HFF-Myc (cell line): Measurements from ENCODE around the gene ENPP7.

Source experiments
- DNase-seq: peaks from one replicate; pipeline ENCODE4 v3.0.0-alpha.2; 2011; ENCODE audit warnings: low read depth; ENCODE audit errors: extremely low read depth
- H3K4me3 ChIP-seq: replicated peaks from 2 replicates; pipeline ENCODE4 v1.5.1; 2011; ENCODE audit warnings: low read depth, mild to moderate bottlenecking, control low read depth, low read length
- CTCF ChIP-seq: IDR thresholded peaks from 2 replicates; pipeline ENCODE4 v1.5.1; 2012; ENCODE audit warnings: mild to moderate bottlenecking, low read depth, low read length, control low read depth; ENCODE audit errors: missing control alignments

ENPP7 gene

GRCh38 chr17:79686476-79686875, 44.3 kb upstream of the ENPP7 start:
- DNase-seq, result no peak
- no peak for TF ChIP-seq CTCF
- no peak overlapping the region for H3K4me3 ChIP-seq

DNA sequence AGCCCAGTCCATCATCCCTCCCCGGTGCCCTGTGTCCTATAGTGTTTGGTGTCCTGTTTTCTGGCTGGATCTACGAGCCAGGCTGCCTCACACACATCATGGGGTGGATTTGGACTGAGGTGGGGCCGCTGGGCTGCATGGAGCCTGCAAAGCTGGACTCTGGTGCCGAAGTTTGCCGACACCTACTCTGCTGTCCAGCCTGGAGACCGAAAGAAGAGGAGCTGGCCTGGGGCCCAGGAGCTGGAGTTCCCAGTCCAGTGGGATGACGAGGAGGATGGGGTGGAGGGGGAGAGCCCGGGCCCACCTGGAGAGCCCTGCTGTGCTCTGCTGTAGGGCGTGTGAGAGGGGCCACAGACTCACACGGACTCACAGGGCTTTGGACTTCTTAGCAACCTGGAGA, 40.3 kb upstream of the ENPP7 start:
- DNase-seq, result no peak
- no peak overlapping the region for H3K4me3 ChIP-seq
- no peak for TF ChIP-seq CTCF

- no peak for DNase-seq
- no peak overlapping the region for H3K4me3 ChIP-seq
- TF ChIP-seq CTCF, result no peak
Observed at GRCh38 chr17:79690988-79691836, 39.5 kb upstream of the ENPP7 start.

- no peak for TF ChIP-seq CTCF
- no peak overlapping the region for H3K4me3 ChIP-seq
- DNase-seq, result no peak
Observed at GRCh38 chr17:79691931-79692330, 38.8 kb upstream of the ENPP7 start.

DNA sequence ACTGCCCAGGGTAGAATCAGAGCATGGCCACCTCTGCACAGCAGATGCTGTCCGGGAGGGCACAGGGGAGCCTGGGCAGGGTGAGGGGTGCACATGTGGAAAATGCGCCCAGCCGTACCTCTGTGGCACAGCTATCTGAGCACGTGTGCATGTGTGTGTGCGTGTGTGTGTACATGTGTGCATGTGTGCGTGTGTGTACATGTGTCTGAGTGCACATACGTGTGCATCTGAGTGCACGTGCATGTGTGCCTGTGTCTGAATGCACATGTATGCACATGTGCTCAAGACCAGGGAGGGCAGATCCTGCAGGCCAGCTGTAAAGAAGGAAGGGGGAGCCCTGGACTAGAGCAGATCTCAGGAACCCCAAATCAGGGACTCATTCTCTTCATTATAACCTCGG, 37.3 kb upstream of the ENPP7 start:
- no peak for TF ChIP-seq CTCF
- no peak overlapping the region for H3K4me3 ChIP-seq
- DNase-seq, result no peak

DNA sequence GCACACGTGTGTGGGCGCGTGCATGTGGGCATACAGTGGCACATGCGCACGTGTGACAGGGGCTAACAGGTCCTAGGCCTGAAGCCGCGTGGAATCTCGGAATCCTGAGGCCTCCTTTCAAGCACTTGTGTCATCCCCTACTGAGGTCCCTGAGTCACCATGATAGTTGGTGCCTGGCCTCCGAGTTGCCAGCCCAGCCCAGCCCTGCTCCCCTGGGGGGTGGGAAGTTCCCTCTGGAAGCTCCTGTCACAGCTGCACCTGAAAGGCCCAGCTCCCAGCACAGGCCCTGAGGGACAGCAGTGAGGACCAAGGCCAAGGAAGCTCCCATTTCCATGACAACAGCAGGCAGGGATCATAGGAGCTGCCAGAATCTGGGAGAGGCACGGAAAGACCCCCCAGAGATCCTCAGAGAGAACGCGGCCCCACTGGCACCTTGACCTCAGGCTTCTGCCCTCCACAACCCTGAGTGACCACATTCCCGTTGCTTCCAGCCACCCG, 35.4 kb upstream of the ENPP7 start:
- TF ChIP-seq CTCF, result no peak
- H3K4me3 ChIP-seq, result no peak overlapping the region

More for the DNA sequence above, 35.4 kb upstream of the ENPP7 start:
- no peak for DNase-seq
